ENCODE measurements around the gene ERC2.

The ERC2 gene

GRCh38 chr3:55974421-55975165 lies 493.7 kb downstream of the ERC2 start:
- Histone ChIP-seq H3K4me1 (ENCODE audit: control insufficient read depth, insufficient read depth, low read length) (no peaks in the 10 kb centered on the region), H3K27ac (ENCODE audit: extremely low read depth, low read depth, low read length) (no peak overlapping the region), H3K9me3 (ENCODE audit: control insufficient read depth, insufficient read depth, low read depth, low read length) (no peaks in the 10 kb centered on the region), H3K4me3 (ENCODE audit: low read depth, low read length) (no peak overlapping the region), H3K36me3 (ENCODE audit: control insufficient read depth in 2 of 2, insufficient read depth in 1 of 2, low read length in 2 of 2) (no peaks in the 10 kb centered on the region)
- CTCF ChIA-PET, result no interaction called here
- POLR2A ChIA-PET, result no interaction called here
- TF ChIP-seq ZNF488 (tag by site-specific recombination; IDR thresholded peaks at IDR 0.05) (no peak), TCF7L2 (IDR thresholded peaks at IDR 0.05; ENCODE audit: borderline replicate concordance, low read depth, low read length) (no peak), HOXC10 (CRISPR knock-in tag; IDR thresholded peaks at IDR 0.05) (no peak), ZNF768 (tag by site-specific recombination; IDR thresholded peaks at IDR 0.05) (no peak), ZNF513 (tag by site-specific recombination; IDR thresholded peaks at IDR 0.05) (no peak), ZNF2 (tag by site-specific recombination; IDR thresholded peaks at IDR 0.05) (no peak), ZNF555 (tag by site-specific recombination; conservative IDR thresholded peaks at IDR 0.05) (no peak), ZNF341 (tag by site-specific recombination; IDR thresholded peaks at IDR 0.05; ENCODE audit: low read depth) (no peak), ZNF660 (tag by site-specific recombination; IDR thresholded peaks at IDR 0.05) (no peak), ZNF626 (tag by site-specific recombination; IDR thresholded peaks at IDR 0.05) (no peak), PRDM2 (tag by site-specific recombination; IDR thresholded peaks at IDR 0.05; ENCODE audit: borderline replicate concordance) (no peak), ZNF76 (tag by site-specific recombination; IDR thresholded peaks at IDR 0.05; ENCODE audit: borderline replicate concordance, low read depth) (no peak)

GRCh38 chr3:55969634-55970033 lies 498.6 kb downstream of the ERC2 start:
- ChIA-PET POLR2A (no interaction called here), CTCF (no interaction called here)
- Histone ChIP-seq H3K27ac (ENCODE audit: extremely low read depth, low read depth, low read length) (no peak overlapping the region), H3K4me3 (ENCODE audit: low read depth, low read length) (no peak overlapping the region), H3K9me3 (ENCODE audit: control insufficient read depth, insufficient read depth, low read depth, low read length) (no peaks in the 10 kb centered on the region), H3K4me1 (ENCODE audit: control insufficient read depth, insufficient read depth, low read length) (no peaks in the 10 kb centered on the region), H3K36me3 (ENCODE audit: control insufficient read depth in 2 of 2, insufficient read depth in 1 of 2, low read length in 2 of 2) (no peaks in the 10 kb centered on the region)
- peak; percentile 70 for TF ChIP-seq FEZF1 (tag by site-specific recombination; IDR thresholded peaks at IDR 0.05)
- TF ChIP-seq ZFP69B (tag by site-specific recombination; IDR thresholded peaks at IDR 0.05), result no peak
- no peak for TF ChIP-seq MZF1 (tag by site-specific recombination; IDR thresholded peaks at IDR 0.05; ENCODE audit: borderline replicate concordance)
- TF ChIP-seq ZNF518A (tag by site-specific recombination; conservative IDR thresholded peaks at IDR 0.05; ENCODE audit: low read depth), result no peak
- no peak for TF ChIP-seq ZNF280C (tag by site-specific recombination; IDR thresholded peaks at IDR 0.05)
- no peak for TF ChIP-seq ZNF37A (tag by site-specific recombination; IDR thresholded peaks at IDR 0.05)
- TF ChIP-seq ZNF843 (tag by site-specific recombination; IDR thresholded peaks at IDR 0.05), result peak; percentile 61

All from HEK293 (cell line).